Motor neuron (in vitro differentiated cells): Measurements from ENCODE around the gene ITFG2. TPM values are rescaled to one million over a fixed set of nuclear protein-coding genes. Genes with fewer than 3 reads are reported as not detected.

Source experiments
- ATAC-seq, 8 experiments: fragments of 200-7000 bp; cut with Tn5 transposase; replicated peaks in 6 of 8; 2 replicates each; pipeline ENCODE4 v1.8.0; 2021; ENCODE audit warnings: mild to moderate bottlenecking in 8 of 8, moderate library complexity in 8 of 8
- H3K27ac ChIP-seq, 2 donors: fragments of 250-450 bp; sonication (Bioruptor Pico); 2 replicates each; pipeline ENCODE4 v1.9.0; 2021; ENCODE audit warnings: antibody characterized with exemption in 2 of 2, mild to moderate bottlenecking in 2 of 2, moderate library complexity in 1 of 2
- H3K4me1 ChIP-seq, 2 donors: fragments of 250-450 bp; sonication (Bioruptor Pico); replicated peaks in 1 of 2; 2 replicates each; pipeline ENCODE4 v1.6.1; 2021; ENCODE audit warnings: antibody characterized with exemption in 2 of 2, mild to moderate bottlenecking in 2 of 2, moderate library complexity in 1 of 2
- H3K4me3 ChIP-seq, 5 donors: fragments of 250-450 bp; sonication (Bioruptor Pico); 2 replicates each; pipeline ENCODE4 v1.9.0; 2021; ENCODE audit warnings: antibody characterized with exemption in 5 of 5, mild to moderate bottlenecking in 5 of 5, moderate library complexity in 4 of 5
- WGBS, 10 experiments: fragments of 450-650 bp; shearing (Covaris generic); methylation state at CpG; one replicate each; pipeline ENCODE4 v1.0.0; 2022; 5-methylcytosine and 5-hydroxymethylcytosine counted together
- in situ Hi-C, 9 experiments: fragments of 400-800 bp; cut with MboI; loops; one replicate each; pipeline ENCODE4 v1.15.0; 2021; ENCODE audit warnings: low sequenced_read_pairs in 9 of 9, low pct_unique_long_range_greater_than_20kb in 2 of 9; ENCODE audit not compliant: unreplicated experiment in 9 of 9
- total RNA-seq, 8 experiments: library from RNA; unstranded; fragments of 300-600 nt; gene quantifications; 2 replicates each; pipeline versions ENCODE4 v1.2.3 to v1.2.4, GENCODE V29; 2022

Gene ITFG2
- total RNA-seq, 8 experiments from 2014 or later = 14.9 to 44.7 (median 19.5) TPM

DNA sequence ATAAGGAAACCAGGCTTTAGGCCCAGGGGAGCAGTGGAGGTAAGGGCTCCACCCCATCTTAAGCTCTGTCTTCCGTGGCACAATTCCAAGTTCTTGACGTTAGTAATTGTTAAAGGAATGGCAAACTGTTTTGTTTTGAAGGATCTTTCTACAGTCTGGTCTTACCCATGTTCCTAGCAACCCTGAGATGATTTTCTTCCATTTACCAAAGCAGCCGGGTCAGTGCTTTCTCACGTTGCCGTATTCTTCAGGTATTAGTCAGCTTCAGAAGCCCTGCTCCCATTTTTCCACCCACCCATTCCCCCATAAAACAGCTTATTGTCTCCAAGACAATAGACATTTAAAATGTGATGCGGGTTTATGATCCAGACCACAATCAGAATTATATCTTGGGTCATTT, 12.1 kb downstream of the ITFG2 start:
- no peak overlapping the region for H3K4me3 ChIP-seq
- in situ Hi-C loops = no loop called here
- H3K4me1 ChIP-seq = peaks cover 10 to 13% of the 10 kb centered on the region in 2 donors
- no peak for ATAC-seq
- WGBS, 10 experiments = 46 to 86% (median 68%) methylated on average over 1 to 6 of the region's 6 CpGs; no CpG with 5 or more reads in 2 of the 10 experiments
- H3K27ac ChIP-seq = no peak overlapping the region

DNA sequence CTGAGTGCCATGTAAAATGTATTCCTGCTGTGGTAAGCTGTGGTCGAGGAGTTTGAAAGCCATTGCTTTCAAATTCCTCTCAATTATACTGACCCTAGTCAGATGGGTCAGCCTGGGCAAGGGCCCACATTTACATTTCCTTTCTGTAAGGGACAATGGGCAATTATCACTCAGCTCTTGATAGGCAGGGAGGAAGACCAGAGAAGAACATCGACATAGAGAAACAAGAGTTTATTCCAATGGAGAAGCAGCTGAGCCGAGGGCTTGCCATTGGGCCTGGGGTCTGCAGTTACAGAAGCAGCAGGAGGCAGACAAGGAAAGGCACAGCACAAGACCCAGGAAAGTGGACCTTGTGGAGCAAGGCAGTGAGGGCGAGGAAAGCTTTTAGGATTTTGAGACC, 12.7 kb downstream of the ITFG2 start:
- no peak overlapping the region for H3K27ac ChIP-seq

DNA sequence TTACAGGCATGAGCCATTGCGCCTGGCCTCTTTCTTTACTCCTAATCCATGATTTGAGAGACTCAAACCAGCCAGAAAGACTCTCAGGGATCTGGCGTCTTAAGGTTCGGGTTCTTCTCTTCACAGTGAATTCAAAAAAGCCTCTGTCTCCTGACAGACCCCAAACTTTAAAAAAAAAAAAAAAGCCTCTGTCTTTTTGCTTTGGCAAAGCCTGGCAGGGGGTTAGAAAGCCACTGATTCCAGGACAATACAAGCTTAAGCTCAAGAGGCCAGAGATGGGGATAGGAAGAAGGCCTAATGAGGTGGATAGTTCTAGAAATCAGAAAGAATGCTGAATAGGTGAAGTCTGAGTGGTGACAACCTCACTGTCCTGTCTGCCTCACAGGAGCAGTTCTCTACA, 13.6 kb downstream of the ITFG2 start:
- H3K27ac ChIP-seq = no peak overlapping the region
- WGBS, 10 experiments = 70 to 100% (median 87%) methylated on average over 1 to 3 of the region's 3 CpGs; no CpG with 5 or more reads in 2 of the 10 experiments
- H3K4me3 ChIP-seq = no peak overlapping the region
- H3K4me1 ChIP-seq = peaks cover 10 to 13% of the 10 kb centered on the region in 2 donors
- ATAC-seq = no peak
- in situ Hi-C loops = loop anchor here in 1 of 9 experiments (25.0 kb wide), 1 partner anchor 211 kb away; no protein-coding TSS in a partner anchor

More for the DNA sequence above, 12.7 kb downstream of the ITFG2 start:
- ATAC-seq = peak in 5 of 8 experiments; percentile 33 to 89 (median 63)
- in situ Hi-C loops = loop anchor here in 1 of 9 experiments (25.0 kb wide), 1 partner anchor 212 kb away; no protein-coding TSS in a partner anchor
- Histone ChIP-seq H3K4me3 (no peak overlapping the region), H3K4me1 (peaks cover 10 to 13% of the 10 kb centered on the region in 2 donors)
- 0 to 100% (median 44%) methylated on average over 1 to 4 of the region's 4 CpGs; no CpG with 5 or more reads in 1 of the 10 experiments for WGBS, 10 experiments

GRCh38 chr12:2826721-2827515, 14.4 kb downstream of the ITFG2 start:
- in situ Hi-C loops = loop anchor here in 1 of 9 experiments (25.0 kb wide), 1 partner anchor 210 kb away; no protein-coding TSS in a partner anchor
- ATAC-seq = no peak

DNA sequence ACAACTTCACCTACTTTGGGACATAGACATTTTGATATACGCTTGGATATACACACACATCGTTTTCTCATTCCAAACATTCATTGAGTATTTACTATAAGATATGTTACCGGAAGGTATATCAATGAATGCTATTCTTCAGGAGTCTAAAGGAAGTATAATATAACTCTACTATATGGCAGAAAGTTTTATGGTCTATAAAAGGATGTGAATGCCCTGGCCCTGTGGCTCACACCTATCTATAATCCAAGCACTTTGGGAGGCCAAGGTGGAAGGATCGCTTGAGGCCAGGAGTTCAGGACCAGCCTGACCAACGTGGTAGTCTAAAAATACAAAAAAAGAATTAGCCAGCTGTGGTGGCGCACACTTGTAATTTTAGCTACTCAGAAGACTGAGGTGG, 16.8 kb downstream of the ITFG2 start:
- no peak overlapping the region for H3K27ac ChIP-seq
- WGBS, 10 experiments = 88 to 100% (median 97%) methylated on average over 1 to 6 of the region's 6 CpGs
- no peak overlapping the region for H3K4me3 ChIP-seq
- no peak for ATAC-seq
- H3K4me1 ChIP-seq = peaks cover 10 to 17% of the 10 kb centered on the region in 2 donors
- in situ Hi-C loops = loop anchor here in 1 of 9 experiments (25.0 kb wide), 1 partner anchor 208 kb away; no protein-coding TSS in a partner anchor

More at GRCh38 chr12:2826721-2827515, 14.4 kb downstream of the ITFG2 start:
- Histone ChIP-seq H3K4me3 (no peak overlapping the region), H3K27ac (no peak overlapping the region), H3K4me1 (peaks cover 10 to 13% of the 10 kb centered on the region in 2 donors)
- 60 to 100% (median 78%) methylated on average over 2 to 12 of the region's 14 CpGs; no CpG with 5 or more reads in 4 of the 10 experiments for WGBS, 10 experiments

- no peak overlapping the region for H3K27ac ChIP-seq
- H3K4me3 ChIP-seq = no peak overlapping the region
- no peak for ATAC-seq
- WGBS, 10 experiments = 50 to 100% (median 70%) methylated on average over 1 to 4 of the region's 6 CpGs; no CpG with 5 or more reads in 3 of the 10 experiments
- in situ Hi-C loops = loop anchor here in 1 of 9 experiments (25.0 kb wide), 1 partner anchor 205 kb away; no protein-coding TSS in a partner anchor
- peaks cover 12 to 16% of the 10 kb centered on the region in 2 donors for H3K4me1 ChIP-seq
Observed at GRCh38 chr12:2832550-2833127, 20.2 kb downstream of the ITFG2 start.

GRCh38 chr12:2833327-2833726, 20.9 kb downstream of the ITFG2 start:
- no peak overlapping the region for H3K27ac ChIP-seq
- H3K4me1 ChIP-seq = peaks cover 12 to 16% of the 10 kb centered on the region in 2 donors
- WGBS, 10 experiments = 34 to 81% (median 70%) methylated on average over 1 to 3 of the region's 5 CpGs; no CpG with 5 or more reads in 5 of the 10 experiments
- in situ Hi-C loops = loop anchor here in 1 of 9 experiments (25.0 kb wide), 1 partner anchor 204 kb away; no protein-coding TSS in a partner anchor
- H3K4me3 ChIP-seq = no peak overlapping the region
- ATAC-seq = no peak

GRCh38 chr12:2833810-2834209, 21.3 kb downstream of the ITFG2 start:
- in situ Hi-C loops = loop anchor here in 1 of 9 experiments (25.0 kb wide), 1 partner anchor 203 kb away; no protein-coding TSS in a partner anchor
- Histone ChIP-seq H3K27ac (no peak overlapping the region), H3K4me3 (no peak overlapping the region), H3K4me1 (peaks cover 12 to 16% of the 10 kb centered on the region in 2 donors)
- no peak for ATAC-seq
- WGBS, 10 experiments = 73 to 100% (median 85%) methylated on average over 2 to 5 of the region's 9 CpGs; no CpG with 5 or more reads in 4 of the 10 experiments

DNA sequence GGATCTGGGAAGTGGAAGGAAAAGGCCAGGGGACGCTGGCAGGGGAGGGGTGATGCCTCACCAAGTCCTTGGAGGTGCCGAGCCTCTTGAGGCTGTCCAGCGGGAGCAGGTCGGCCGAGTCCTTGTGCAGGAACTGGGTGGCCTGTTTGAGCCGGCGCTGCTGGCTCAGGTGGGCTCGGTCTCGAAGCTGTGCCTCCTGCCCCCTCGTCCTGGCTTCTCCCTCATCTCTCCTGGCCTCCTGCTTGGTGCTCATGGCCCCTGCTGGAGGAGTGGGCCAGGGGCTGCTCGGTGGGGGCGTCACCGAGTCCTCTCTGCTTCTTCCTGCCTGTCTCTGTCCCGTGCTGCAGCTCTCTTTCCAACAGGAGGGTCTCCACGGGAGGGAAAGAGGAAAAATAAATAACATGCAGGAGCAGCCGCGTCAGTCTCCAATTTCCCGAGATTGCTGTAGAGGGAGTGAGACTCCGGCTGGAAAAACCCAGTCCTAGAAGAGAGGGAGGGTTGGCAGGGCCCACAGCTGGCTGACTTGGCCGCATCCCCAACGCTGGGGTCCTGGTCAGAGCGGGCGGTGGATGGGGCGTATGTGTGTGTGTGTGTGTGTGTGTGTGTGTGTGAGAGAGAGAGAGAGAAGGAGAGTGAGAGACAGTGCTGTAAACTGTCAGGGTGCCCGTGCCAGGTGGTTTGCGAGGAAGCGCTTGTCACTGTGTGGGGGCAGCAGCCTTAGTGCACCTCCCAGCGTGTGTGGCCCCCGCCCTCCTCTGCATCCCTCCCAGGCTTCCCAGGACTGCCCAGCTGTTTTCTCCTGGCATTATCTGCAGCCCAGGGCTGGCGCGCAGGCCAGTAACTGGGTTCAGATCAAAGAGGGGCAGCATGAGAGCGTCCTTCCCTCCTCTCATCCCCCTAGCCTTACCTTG, 22.4 kb downstream of the ITFG2 start, which contains the start of gene NRIP2:
Gene NRIP2, minus strand, starts transcription at position 455 of the 911 bp plus-strand sequence. Its CDS starts 52 bp downstream, at position 403.
- 0 to 70% (median 23%) methylated on average over 1 to 12 of the region's 32 CpGs; no CpG with 5 or more reads in 2 of the 10 experiments for WGBS, 10 experiments
- peak within 1 kb of the TSS in 1 of 2 donors; percentile 36 for H3K27ac ChIP-seq
- in situ Hi-C loops = loop anchor here in 1 of 9 experiments (25.0 kb wide), 1 partner anchor 202 kb away; no protein-coding TSS in a partner anchor

GRCh38 chr12:2835691-2836403, 23.4 kb downstream of the ITFG2 start:
- Histone ChIP-seq H3K4me1 (peaks cover 12 to 16% of the 10 kb centered on the region in 2 donors), H3K27ac (no peak overlapping the region), H3K4me3 (no peak overlapping the region)
- ATAC-seq = no peak
- in situ Hi-C loops = loop anchor here in 1 of 9 experiments (25.0 kb wide), 1 partner anchor 201 kb away; no protein-coding TSS in a partner anchor
- WGBS, 10 experiments = 14 to 90% (median 69%) methylated on average over 1 to 4 of the region's 4 CpGs; no CpG with 5 or more reads in 1 of the 10 experiments

More for the DNA sequence above, 22.4 kb downstream of the ITFG2 start, which contains the start of gene NRIP2:
- Histone ChIP-seq H3K4me1 (peaks cover 12 to 16% of the 10 kb centered on the region in 2 donors), H3K4me3 (no peak within 1 kb of the TSS)
- peak; percentile 73 to 98 (median 97) for ATAC-seq

DNA sequence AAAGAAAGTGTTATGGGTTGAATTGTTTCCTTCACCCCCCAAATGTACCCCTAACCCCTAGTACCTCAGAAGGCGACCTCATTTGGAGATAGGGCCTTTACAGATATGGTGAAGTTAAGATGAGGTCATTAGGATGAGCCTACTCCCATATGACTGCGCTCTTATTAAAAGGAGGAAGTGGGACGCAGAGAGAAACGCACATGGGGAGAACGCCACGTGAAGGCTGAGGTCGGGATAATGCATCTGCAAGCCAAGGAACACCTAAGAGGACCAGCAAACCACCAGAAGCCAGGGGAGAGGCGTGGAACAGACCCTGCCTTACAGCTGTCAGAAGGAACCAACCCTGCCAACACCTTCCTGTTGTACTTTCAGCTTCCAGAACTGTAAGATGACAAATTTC, 24.1 kb downstream of the ITFG2 start:
- H3K27ac ChIP-seq = no peak overlapping the region
- no peak for ATAC-seq
- peaks cover 12 to 16% of the 10 kb centered on the region in 2 donors for H3K4me1 ChIP-seq
- in situ Hi-C loops = loop anchor here in 1 of 9 experiments (25.0 kb wide), 1 partner anchor 201 kb away; no protein-coding TSS in a partner anchor
- H3K4me3 ChIP-seq = no peak overlapping the region
- 69 to 100% (median 91%) methylated on average over 1 to 7 of the region's 8 CpGs; no CpG with 5 or more reads in 3 of the 10 experiments for WGBS, 10 experiments
